Umbilical cord (tissue), 2 donors: Measurements from ENCODE around the gene CAST. TPM values are rescaled to one million over a fixed set of nuclear protein-coding genes. Genes with fewer than 3 reads are reported as not detected.

Experiments used
- DNase-seq: peaks from one replicate; pipeline ENCODE4 v3.0.0-alpha.2; 2015; ENCODE audit warnings: low spot score
- total RNA-seq: library from RNA; depleted of rRNA; stranded (reverse); fragments of >200 nt; gene quantifications from one replicate; pipeline ENCODE4 v1.2.3, GENCODE V29; 2014; ENCODE audit warnings: low replicate concordance; ENCODE audit not compliant: insufficient read depth

The CAST gene
- total RNA-seq, 1 donor from 2014 or later: 158 TPM

- no peak for DNase-seq
These were observed 155.3 kb downstream of the CAST start for GRCh38 chr5:96817506-96817905.

DNA sequence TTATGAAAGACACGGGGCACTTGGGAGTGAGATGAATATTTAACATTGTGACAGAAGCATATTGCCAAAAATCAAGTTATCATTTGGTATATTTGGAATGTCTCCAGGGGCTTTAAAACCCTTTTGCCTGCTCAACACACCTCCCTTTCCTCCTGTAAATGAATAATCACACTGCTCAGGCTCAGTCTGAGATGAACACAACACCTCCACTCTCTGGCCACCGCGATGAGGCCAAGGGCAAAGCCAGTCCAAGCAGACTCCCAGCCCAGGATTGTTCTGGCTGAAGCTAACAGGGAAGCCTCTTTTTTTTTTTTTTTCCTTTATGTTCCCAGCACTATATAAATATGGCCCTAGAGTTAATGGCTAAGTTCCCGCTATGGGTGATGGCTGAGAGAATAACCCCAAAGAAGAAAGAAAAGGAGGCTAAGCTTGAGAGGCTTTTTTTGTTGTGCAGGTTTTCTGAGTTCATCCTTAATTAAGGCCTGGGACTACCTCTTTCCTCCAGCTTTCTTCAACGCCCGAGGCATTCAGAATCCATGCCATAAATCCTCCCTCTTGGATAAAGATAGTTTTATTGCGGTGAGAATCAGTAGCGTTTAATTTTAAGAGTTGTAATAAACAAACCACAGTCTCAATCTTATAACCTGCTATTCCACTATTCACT lies 156.1 kb downstream of the CAST start:
- DNase-seq: no peak

- no peak for DNase-seq
These were observed 157.6 kb downstream of the CAST start for GRCh38 chr5:96819806-96820205.

- no peak for DNase-seq
These were observed 159.2 kb downstream of the CAST start for GRCh38 chr5:96821260-96821916.

DNA sequence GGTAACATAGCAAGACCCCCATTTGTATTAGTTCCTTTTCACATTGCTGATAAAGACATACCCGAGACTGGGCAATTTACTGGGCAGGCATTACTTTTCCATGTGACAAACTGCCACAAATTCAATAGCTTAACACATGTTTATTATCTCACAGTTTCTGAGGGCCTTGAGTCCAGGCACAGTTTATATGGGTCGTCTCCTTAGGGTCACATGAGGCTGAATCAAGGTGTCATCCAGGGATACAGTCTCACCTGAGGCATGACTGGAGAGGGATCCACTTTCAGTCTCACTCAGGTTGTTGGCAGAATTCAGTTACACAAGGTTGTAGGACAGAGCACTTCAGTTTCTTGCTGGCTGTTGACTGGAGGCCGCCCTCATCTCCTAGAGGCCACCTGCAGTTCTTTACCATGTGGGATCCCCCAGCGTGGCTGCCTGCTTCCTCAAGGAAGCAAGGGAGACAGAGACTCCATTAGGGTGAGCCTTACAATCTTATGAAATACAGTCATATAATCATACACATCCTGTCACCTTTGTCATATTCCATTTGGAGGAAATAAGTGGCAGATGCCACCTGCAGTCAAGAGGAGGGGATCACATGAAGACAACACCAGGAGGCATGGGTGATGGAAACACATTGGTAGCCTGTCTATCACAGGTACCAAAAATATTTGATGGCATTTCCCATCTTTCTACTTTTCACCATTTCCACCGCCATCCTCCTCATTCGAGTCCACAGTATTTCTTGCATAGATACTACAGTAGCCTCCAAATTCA lies 160.7 kb downstream of the CAST start:
- DNase-seq: no peak

DNA sequence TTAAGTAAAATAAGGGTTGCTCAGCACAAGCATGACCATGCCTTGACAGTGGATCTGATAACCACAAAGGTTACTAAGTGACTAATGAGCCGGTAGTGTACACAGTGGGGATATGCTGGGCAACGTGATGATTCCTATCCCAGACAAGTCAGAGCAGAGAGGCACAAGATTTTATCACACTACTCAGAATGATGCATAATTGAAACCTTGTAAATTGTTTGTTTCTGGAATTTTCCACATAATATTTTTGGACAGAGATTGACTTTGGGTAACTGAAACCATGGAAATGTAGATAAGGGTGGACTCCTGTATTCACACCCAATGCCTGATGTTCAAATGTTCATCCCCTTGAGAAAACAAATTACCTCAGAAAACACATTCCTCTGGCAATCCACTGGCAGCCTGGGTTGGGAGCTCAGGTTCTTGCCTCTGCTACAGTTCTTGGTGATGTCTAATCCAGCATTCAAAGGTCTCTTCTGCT lies 161.8 kb downstream of the CAST start:
- peak; percentile 79 for DNase-seq

Other genes starting within 250 kb of the CAST start
- 0.96 TPM for gene PCSK1, start 229.1 kb upstream of the CAST start, total RNA-seq
- 38.3 TPM for gene ERAP1, start 145.6 kb downstream of the CAST start, total RNA-seq
- 14.2 TPM for gene ERAP2, start 214.1 kb downstream of the CAST start, total RNA-seq